Esophagus (tissue), 2 donors: ENCODE measurements around the gene BRWD1. TPM values are rescaled to one million over a fixed set of nuclear protein-coding genes. Genes with fewer than 3 reads are reported as not detected.

Source experiments
- H3K27ac ChIP-seq, 2 donors: one replicate each; pipeline ENCODE4 v1.5.1; 2013; ENCODE audit warnings: low read depth in 2 of 2, mild to moderate bottlenecking in 2 of 2, inconsistent platforms in 1 of 2, low read length in 1 of 2, moderate library complexity in 1 of 2
- H3K27me3 ChIP-seq, 2 donors: one replicate each; pipeline ENCODE4 v1.6.1; 2013; ENCODE audit warnings: low read length in 2 of 2, control low read depth in 1 of 2, mild to moderate bottlenecking in 1 of 2; ENCODE audit not compliant: insufficient read depth in 2 of 2, control insufficient read depth in 1 of 2
- H3K36me3 ChIP-seq, 2 donors: one replicate each; pipeline ENCODE4 v1.6.1; 2013; ENCODE audit warnings: low read length in 1 of 2; ENCODE audit not compliant: control insufficient read depth in 2 of 2, insufficient read depth in 2 of 2
- H3K4me1 ChIP-seq, 2 donors: one replicate each; pipeline ENCODE4 v1.6.1; 2013; ENCODE audit warnings: low read length in 1 of 2; ENCODE audit not compliant: control insufficient read depth in 2 of 2, insufficient read depth in 2 of 2
- H3K4me3 ChIP-seq, 2 donors: one replicate each; pipeline ENCODE4 v1.5.1; 2013; ENCODE audit warnings: low read length in 2 of 2, mild to moderate bottlenecking in 2 of 2, low read depth in 1 of 2, moderate library complexity in 1 of 2
- H3K9me3 ChIP-seq, 2 donors: one replicate each; pipeline ENCODE4 v1.6.1; 2013; ENCODE audit warnings: mild to moderate bottlenecking in 2 of 2, low read depth in 1 of 2, low read length in 1 of 2, moderate library complexity in 1 of 2; ENCODE audit not compliant: control insufficient read depth in 2 of 2, insufficient read depth in 1 of 2
- WGBS, 2 donors: extraction: QIAGEN DNeasy Blood & Tissue Kit; methylation state at CpG; one replicate each; pipeline ENCODE4 v1.1.7; 2013; 5-methylcytosine and 5-hydroxymethylcytosine counted together
- polyA plus RNA-seq, 2 donors: library from polyadenylated mRNA; stranded (reverse); fragments of 200-250 nt; gene quantifications; one replicate each; pipeline ENCODE4 v1.2.3, GENCODE V29; 2013
- donor health status: healthy with polysubstance abuse.
- donor health status: Bipolar disorder and iron deficiency.

BRWD1 gene
- polyA plus RNA-seq, 2 donors, result 7.1 to 8.3 TPM

DNA sequence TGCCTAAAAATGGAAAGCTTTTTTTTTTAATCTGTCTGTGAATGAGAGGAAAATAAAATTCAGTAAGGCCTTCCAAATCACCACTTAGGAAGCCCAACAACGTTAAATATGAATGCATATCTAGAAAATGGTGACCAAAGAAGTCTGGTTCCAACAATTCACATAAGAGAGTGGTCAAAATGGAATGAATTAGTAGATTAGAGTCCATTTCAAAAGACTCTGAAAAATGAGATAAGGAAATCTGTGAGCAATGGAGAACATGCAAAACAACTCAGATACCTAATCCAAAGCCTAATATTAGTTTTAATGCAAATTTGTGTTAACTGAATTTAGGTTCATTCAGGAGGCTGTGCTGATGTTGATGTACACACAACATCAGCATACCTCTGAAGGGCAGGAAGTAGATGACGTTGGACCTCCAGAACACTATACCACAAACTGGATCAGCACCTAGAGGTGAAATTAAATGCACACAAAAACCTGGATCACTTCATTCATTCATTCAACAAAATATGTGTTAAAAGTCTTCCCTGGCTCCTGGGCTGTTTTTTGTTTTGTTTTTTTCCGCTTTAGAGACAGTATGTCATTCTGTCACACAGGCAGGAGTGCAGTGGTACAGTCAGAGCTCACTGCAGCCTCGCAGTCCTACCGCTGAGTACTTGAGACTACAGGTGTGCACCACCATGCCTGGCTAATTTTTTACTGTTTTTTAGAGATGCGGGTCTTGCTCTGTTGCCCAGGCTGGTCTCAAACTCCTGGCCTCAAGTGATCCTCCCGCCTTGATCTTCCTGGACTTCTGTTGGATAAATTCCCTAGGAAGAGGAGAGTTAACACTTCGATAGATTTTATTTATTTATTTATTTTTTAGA, 4.9 kb upstream of the BRWD1 start:
- Histone ChIP-seq H3K27me3 (no peaks in the 10 kb centered on the region), H3K4me3 (no peak overlapping the region), H3K9me3 (no peaks in the 10 kb centered on the region), H3K27ac (no peak overlapping the region), H3K36me3 (no peaks in the 10 kb centered on the region), H3K4me1 (peaks cover 0 to 4% of the 10 kb centered on the region in 2 donors)
- WGBS, 2 donors, result 75 to 84% methylated on average over 8 of the region's 8 CpGs

GRCh38 chr21:39317134-39318090, 4.0 kb upstream of the BRWD1 start:
- Histone ChIP-seq H3K36me3 (no peaks in the 10 kb centered on the region), H3K27ac (no peak overlapping the region), H3K27me3 (no peaks in the 10 kb centered on the region), H3K4me1 (peaks cover 0 to 4% of the 10 kb centered on the region in 2 donors), H3K9me3 (no peaks in the 10 kb centered on the region), H3K4me3 (no peak overlapping the region)
- WGBS, 2 donors, result 64 to 69% methylated on average over 11 of the region's 11 CpGs

DNA sequence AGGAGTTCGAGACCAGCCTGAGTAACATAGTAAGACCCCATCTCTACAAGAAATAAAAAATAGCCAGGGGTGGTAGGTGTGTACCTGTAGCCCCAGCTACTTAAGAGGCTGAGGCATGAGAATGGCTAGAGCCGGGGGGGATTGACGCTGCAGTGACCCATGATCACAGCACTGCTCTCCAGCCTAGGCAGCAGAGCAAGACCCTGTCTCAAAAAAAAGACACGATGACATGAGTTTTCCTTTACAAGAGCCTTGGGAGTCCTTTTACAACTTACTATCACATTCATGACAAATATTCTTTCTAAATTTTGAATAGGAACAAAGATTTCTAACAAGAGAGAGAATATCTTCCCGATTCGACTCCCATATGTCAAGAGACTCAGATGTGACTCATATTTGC, 3.3 kb upstream of the BRWD1 start:
- no peaks in the 10 kb centered on the region for H3K36me3 ChIP-seq
- H3K27me3 ChIP-seq, result no peaks in the 10 kb centered on the region
- no peak overlapping the region for H3K27ac ChIP-seq
- H3K4me1 ChIP-seq, result peaks cover 0 to 4% of the 10 kb centered on the region in 2 donors
- 88 to 89% methylated on average over 6 of the region's 6 CpGs for WGBS, 2 donors
- no peak overlapping the region for H3K4me3 ChIP-seq
- no peaks in the 10 kb centered on the region for H3K9me3 ChIP-seq

DNA sequence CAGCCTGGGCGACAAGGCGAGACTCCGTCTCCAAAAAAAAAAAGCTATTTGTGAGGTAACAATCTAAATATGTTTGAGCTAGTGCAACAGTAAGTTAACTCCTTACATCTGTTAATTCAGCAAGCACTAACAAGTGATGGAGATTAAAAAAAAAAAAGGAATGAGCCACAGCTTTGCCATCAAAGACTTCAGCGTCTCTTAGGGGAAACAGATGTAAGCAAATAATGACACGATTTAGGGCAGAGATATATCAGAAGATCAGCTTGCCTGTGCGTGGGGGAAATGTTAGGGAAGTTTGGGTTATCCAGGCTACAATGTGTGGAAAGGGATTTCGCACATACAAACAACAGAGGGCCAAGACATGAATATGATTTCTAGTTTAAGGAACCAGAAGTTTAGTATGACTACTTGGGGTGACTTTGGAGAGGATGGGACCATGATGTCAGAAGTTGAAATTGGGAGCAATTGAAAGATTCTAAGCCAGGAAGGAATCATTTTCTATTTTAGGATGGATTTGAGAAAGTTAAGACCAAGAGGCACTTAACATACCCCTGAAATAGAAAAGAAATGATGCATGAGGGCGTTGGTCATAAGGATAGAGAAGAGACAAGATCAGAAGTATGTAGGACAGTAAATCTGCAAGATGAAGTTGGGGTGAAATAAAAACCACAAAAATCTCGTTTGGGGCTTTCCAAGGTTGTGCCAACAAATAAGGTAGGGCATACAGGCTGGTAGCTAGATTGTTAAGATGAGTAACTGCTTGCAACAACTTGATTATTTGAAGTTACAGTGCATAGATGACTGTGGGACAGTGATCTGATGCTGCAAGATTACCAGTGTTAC, 2.4 kb upstream of the BRWD1 start:
- Histone ChIP-seq H3K4me1 (peaks cover 0 to 2% of the 10 kb centered on the region in 2 donors), H3K9me3 (no peaks in the 10 kb centered on the region), H3K27me3 (no peaks in the 10 kb centered on the region), H3K36me3 (no peaks in the 10 kb centered on the region), H3K27ac (no peak overlapping the region), H3K4me3 (no peak overlapping the region)
- 66 to 70% methylated on average over 9 of the region's 9 CpGs for WGBS, 2 donors

- H3K27me3 ChIP-seq, result no peaks in the 10 kb centered on the region
- no peaks in the 10 kb centered on the region for H3K36me3 ChIP-seq
- peak overlapping the region; percentile 90 to 92 for H3K27ac ChIP-seq
- no peaks in the 10 kb centered on the region for H3K9me3 ChIP-seq
- peak overlapping the region; percentile 86 to 89 for H3K4me3 ChIP-seq
- WGBS, 2 donors, result 2% methylated on average over 43 of the region's 43 CpGs
- H3K4me1 ChIP-seq, result peaks cover 0 to 2% of the 10 kb centered on the region in 2 donors
These were observed 953 bp upstream of the BRWD1 start for GRCh38 chr21:39314143-39315027.

DNA sequence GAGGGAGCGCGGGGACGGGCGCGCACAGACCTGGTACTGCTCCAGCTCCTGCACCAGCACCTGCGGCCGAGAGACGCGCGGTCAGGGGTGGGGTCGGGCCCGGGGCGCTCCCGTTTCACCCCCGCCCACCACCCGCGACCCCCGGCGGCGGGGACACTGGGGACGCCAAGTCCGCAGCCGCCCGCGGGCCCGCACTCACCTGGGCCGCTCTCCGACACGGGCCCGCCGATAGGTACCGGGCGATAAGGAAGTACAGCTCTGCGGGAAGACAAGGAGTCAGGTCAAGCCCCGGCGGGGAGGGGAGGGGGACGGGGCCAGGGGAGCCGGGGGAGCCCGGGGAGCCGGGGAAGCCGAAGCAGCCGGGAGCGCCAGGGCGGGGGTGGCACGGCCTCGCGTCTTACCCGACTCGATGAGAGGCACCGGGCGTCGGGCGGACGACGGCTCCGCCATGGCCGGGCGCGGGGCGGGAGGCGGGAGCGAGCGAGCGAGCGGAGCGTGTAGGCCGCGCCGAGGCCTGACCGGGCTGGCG, 326 bp downstream of the BRWD1 start:
- Histone ChIP-seq H3K9me3 (no peaks in the 10 kb centered on the region), H3K27ac (peak overlapping the region; percentile 90 to 92), H3K4me1 (peaks cover 0 to 2% of the 10 kb centered on the region in 2 donors), H3K27me3 (no peaks in the 10 kb centered on the region), H3K4me3 (peak overlapping the region; percentile 86 to 89), H3K36me3 (no peaks in the 10 kb centered on the region)
- WGBS, 2 donors, result 0 to 1% methylated on average over 20 to 71 of the region's 71 CpGs

DNA sequence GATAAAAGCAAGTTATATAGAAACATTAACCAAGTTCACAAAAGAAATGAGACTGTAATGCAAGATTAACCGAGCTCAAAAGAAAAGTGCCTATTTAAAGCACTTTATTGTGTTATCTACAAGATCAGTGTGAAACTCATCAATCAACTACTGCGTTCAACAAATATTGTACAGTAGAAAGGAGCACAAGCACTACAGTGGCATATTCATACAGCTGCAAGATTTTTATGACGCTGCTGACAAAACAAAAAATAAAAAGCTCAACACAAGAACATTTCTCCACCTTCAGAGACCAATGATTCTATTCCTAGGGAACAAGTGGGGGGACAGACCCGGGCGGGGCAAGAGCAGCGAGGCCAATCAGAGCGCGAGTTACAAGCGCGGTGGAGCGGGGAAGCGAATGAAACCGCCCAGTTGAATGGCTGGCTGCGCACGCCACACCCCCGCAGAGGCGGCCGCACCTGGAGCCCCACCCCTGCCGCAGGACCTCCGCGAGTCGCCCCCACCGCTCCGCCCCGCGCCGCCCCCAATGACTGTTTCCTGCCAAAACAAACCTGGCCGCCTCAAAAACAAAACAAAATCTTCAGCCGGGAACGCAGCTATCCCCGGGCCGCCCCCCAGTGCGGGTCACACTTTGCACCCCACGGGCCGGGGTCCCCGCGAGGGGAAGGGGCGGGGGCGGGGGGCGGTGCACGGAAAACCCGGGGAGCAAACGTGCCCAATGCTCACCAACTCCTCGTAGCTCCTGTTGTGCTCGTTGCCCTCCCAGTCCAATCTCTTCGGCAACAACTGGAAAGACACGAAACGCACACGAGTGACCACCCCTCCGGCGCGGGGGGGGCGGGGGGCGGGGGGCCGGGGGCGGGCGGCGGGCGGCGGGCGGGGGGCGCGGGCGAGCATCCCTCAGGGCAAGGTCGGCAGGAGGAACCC, 1.1 kb downstream of the BRWD1 start:
- Histone ChIP-seq H3K36me3 (no peaks in the 10 kb centered on the region), H3K4me3 (peak overlapping the region; percentile 86 to 89), H3K27ac (peak overlapping the region; percentile 90 to 92), H3K9me3 (no peaks in the 10 kb centered on the region), H3K27me3 (no peaks in the 10 kb centered on the region), H3K4me1 (peaks cover 0 to 2% of the 10 kb centered on the region in 2 donors)
- 1% methylated on average over 37 to 64 of the region's 65 CpGs for WGBS, 2 donors

DNA sequence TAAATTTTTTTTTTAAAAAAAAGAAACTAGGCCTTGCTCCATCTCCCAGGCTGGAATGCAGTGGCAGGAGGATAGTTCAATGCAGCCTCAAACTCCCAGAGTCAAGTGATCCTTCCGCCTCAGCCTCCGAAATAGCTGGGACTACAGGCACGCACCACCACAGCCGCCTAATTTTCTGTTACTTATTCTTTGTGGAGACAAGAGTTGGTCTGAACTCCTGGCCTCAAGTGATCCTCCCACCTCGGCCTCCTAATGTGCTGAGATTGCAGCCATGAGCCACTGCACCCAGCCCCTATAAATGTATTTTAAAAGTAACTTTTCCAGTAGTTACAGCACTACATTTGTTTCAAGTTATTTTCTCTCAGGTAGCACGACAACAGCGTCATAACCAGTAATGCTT, 2.3 kb downstream of the BRWD1 start:
- no peaks in the 10 kb centered on the region for H3K9me3 ChIP-seq
- WGBS, 2 donors, result 87 to 89% methylated on average over 7 of the region's 7 CpGs
- no peaks in the 10 kb centered on the region for H3K36me3 ChIP-seq
- H3K4me3 ChIP-seq, result no peak overlapping the region
- H3K27me3 ChIP-seq, result no peaks in the 10 kb centered on the region
- peak overlapping the region in 1 of 2 donors; percentile 2 for H3K27ac ChIP-seq
- H3K4me1 ChIP-seq, result peaks cover 0 to 2% of the 10 kb centered on the region in 2 donors
